NCI-H748 (cell line): ENCODE measurements around the gene DKK2.

Source experiments
- DNase-seq: peaks from one replicate; lab custom pipeline; 2025; ENCODE audit not compliant: unreplicated experiment; lab: John Stamatoyannopoulos, UW

DKK2 gene, protein sequence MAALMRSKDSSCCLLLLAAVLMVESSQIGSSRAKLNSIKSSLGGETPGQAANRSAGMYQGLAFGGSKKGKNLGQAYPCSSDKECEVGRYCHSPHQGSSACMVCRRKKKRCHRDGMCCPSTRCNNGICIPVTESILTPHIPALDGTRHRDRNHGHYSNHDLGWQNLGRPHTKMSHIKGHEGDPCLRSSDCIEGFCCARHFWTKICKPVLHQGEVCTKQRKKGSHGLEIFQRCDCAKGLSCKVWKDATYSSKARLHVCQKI

DNA sequence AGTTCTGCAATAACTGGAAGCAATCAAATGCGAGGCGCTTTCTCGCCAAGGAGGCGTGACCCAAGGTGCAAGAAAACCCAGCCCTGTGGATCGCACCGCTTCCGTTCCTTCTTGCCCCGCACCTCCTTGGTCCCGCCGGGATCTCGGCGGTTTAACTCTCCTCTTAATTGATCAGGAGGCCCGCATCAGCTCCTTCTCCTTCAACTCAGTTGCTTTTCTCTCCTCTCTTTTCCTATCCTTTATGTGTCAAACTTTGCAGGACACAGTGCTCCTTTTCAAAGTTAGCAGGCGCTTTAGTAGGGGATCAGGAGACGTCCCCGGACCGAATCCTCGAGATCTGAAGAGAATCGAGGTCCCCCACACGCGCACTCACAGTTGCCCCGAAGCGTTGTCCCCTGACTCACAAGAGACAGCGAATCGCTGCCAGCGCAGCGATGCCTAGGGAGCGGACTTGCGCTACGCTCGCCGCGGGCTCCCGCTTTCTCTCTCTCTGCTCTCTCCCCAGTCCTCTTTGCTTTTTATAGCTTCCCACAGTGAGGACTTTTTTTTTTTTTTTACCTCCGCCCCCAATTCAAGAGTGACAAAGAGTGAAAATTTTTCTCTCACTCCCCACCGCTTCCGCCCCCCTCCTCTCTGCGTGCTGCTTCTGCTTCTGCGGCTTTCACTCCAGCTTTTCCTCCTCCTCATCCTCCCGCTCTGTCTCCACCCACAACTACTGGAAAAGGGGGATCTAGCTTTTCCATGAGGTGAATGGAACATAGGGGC lies at the start of gene DKK2:
Gene DKK2, minus strand, starts transcription at position 495 of the 765 bp plus-strand sequence. CDS start 722 bp downstream, outside the sequence.
- peak; percentile 46 for DNase-seq

DNA sequence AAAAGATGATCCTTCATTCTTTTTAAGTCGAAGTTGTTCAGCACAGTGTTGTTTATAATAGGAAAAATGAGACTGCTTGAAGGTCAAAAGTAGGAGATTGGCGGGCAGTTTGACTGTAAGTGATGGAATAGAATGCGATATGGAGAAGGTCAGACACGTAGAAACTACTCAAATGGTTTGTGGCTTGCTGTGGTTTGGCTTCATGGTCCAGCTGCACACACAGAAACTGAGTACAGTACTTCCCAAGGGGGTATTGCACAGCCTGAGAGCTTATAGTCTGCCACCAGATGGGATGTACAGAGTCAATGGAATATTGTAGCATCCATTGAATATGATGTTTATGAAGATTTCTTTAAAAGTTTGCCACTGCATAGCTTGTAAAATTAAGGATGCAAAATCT lies 41.1 kb upstream of the DKK2 start:
- no peak for DNase-seq

DNA sequence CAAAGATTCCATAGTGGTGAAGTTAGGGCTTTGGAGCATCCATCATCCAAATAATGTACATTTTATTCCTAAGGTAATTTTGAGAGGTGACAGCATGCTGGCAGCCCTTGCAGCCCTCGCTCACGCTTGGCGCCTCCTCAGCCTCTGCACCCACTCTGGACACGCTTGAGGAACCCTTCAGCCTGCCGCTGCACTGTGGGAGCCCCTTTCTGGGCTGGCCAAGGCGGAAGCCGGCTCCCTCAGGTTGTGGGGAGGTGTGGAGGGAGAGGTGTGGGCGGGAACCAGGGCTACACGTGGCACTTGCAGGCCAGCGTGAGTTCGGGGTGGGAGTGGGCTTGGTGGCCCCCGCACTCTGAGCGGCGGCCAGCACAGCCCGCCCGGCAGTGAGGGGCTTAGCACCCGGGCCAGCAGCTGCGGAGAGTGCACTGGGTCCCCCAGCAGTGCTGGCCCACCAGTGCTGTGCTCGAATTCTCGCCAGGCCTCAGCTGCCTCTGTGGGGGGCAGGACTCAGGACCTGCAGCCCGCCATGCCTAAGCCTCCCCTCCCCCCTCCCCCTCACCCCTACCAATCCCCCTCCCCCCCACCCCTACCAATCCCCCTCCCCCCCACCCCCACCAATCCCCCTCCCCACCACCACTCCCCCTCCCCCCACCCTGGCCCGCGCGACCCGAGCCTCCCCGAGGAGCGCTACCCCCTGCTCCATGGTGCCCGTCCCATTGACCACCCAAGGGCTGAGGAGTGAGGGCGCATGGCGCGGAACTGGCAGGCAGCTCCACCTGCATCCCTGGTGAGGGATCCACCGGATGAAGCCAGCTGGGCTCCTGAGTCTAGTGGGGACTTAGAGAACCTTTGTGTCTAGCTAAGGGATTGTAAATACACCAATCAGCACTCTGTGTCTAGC lies 37.0 kb upstream of the DKK2 start:
- DNase-seq: no peak

DNA sequence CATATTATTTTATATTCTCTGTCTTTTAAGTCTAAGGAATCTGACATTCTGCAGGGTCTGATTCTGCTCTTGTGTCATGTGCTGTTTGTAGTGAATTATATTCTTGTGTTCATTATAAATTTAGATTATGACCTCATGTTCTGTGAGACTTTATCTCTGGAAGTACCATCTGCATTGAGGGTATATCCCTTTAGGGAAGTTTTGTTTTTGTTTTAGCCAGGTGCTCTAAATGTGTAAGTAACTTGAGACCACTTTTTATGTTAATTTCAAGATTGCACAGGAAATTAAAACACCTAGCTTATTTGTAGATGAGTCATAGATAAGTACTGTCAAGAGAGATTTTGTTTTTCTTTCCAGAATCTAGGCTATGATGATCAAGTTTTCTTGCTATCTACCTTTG lies 35.0 kb upstream of the DKK2 start:
- DNase-seq: no peak

DNA sequence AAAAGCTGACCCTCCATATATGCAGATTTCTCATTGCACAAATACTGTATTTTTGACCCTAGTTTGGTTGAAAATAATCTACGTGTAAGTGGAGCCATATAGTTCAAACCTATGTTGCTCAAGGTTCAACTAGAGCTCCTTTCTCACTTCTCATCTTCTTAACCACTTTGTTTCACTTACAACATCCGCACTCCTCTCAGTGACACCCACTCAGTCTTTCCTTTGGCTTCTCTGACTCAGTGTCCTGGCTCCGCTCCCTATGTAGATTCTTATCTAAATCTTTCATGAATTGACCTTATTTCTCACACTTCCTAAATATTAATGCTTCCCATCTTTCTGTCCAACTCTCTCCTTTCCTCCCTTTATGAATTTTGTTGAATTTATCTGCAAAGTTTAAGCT lies 32.9 kb upstream of the DKK2 start:
- no peak for DNase-seq

DNA sequence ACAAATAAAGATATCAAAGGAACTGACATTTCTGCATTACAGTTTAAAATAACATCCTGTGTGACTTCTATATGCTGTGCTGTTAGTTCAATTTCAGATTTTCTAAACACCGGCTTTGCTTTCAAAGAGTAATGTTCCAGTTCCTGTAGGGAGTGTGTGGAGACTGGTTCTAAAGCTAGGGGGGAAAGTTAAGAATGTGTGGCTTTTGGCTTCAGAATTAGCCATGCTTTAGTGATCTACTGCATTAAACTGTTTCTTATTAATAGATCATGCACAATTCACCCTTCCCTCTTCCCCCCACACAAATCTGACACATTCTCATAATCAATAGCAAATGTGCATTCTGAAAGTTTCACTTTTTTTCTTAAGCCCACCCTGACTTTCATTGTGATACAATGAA lies 32.0 kb upstream of the DKK2 start:
- DNase-seq: no peak

DNA sequence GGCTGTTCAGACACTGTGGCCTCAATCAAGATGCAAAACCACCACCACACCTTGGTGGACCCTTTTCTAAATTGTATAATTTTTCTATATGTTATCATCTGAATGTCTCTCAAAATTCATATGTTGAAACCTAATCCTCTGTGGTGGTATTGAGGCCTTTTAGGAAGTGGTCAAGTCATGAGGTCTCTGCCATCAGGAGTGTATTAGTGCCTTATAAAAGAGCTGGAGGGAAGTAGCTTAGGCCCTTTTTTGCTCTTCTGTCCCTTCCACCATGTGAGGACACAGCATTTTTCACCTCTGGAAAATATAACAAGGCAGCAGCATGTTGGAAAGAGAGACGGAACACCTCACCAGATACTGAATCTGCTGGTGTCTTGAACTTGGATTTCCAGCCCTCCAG lies 30.5 kb upstream of the DKK2 start:
- DNase-seq: no peak

DNA sequence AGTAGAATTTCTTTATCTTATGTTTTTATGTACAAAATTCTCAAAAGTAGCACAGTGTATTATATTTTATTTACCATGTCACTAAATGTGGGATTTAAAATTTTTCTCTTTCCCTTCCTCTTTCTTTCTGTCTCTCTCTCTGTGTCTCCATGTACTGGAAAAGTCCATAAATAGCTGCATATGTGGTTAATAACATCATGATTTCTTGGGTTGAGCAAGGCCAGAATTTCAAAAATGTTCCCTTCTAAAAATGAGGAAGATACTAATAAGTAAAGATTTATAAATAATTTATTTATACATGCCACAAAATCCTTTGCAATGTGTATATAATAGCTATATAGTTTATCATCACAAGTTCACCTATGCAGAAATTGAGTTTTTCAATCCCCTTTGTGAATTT lies 29.1 kb upstream of the DKK2 start:
- no peak for DNase-seq

DNA sequence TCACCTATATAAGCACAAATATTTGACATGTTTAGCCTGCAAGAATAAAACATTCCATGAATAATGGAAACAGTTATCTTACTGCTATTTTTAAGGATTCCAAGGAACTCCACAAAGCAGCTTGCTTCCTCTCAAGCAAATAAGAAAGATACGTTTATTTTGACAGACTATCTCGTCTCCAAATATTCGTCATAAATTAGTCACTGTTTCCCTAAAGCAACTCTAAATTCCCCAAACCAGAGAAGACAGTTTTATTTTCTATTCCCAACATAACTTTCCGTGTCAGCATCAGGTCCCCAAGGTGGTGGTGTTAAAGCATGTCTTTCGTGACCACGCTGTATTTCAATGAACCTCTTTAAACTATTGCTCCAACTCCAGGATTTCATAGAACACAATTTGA lies 24.3 kb upstream of the DKK2 start:
- DNase-seq: no peak

DNA sequence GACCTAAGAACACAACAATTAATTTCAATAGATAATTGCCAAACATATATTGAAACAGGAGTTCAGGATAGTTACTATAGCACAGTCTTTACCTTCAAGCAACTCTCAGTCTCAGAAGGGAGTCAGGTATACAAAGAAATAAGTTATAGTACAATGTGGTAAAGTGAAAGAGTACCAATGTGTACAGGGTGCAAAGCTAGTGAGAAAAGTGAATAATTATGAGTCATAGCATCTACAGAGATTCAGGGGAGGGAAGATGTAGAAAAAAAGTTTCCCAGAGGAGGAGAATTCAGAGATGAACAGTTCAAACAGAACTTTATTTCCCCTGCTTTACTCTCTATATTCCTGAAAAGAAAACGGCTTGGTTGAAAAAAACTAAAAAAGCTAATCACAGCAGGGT lies 22.7 kb upstream of the DKK2 start:
- no peak for DNase-seq

DNA sequence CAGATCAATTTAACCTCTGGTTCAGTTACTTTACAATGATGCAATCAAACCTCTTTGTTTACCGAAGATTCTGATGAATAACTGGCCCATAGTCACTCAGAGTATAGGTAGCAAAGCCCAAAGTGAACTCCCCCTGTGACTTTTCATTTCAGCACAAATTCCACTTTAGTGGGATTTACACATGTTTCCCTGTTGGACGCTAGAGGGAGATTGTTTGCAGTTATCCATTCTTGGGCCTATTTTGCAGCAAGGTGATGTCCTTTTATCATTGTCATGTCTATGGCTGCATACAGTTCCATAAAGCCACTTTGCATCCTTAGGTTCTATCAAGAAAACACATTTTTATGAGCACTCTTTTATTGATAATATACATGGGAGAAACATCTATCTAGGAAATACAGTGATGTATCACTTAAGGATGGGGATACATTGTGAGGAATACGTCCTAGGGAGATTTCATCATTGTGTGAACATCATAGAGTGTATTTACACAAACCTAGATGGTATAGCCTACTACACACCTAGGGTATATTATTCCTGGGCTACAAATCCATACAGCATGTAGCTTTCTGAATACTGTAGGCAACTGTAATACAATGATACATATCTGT lies 14.5 kb upstream of the DKK2 start:
- DNase-seq: peak; percentile 9

DNA sequence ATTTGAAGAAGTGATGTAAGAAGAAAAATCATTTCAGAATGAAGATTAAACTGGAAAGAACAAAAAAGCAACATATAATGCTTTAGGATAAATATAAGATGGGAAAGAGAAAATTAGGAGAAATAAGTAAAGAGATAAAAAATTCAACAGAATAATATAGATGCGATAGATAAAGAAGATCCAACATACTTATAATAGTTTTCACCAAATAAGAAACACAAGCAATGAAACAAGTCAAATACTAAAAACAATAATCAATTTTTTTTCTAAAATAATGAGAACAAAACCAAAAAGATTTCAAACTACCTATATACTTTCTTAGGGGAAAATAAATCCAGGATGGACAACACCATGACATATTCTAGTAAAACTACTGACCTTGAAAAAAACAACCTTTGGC lies 10.1 kb upstream of the DKK2 start:
- no peak for DNase-seq

DNA sequence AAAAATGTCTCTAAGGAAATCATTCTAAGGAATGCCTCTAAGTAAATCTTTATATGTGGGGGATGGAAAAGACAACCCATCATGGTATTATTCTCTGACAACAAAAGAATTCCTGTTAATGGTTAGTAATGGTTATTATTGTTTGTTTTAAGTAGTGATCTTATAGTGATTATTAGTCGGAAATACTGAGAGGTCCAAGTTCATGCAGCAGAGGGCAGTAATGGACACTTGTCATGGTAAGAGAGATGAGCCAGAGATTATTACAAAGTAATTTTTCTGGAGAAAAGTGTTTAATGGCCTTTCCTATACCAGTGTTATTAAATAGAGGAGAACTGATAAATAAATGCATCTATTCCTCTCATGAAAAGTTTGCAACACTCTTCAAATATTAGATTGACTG lies 8.1 kb upstream of the DKK2 start:
- DNase-seq: no peak

DNA sequence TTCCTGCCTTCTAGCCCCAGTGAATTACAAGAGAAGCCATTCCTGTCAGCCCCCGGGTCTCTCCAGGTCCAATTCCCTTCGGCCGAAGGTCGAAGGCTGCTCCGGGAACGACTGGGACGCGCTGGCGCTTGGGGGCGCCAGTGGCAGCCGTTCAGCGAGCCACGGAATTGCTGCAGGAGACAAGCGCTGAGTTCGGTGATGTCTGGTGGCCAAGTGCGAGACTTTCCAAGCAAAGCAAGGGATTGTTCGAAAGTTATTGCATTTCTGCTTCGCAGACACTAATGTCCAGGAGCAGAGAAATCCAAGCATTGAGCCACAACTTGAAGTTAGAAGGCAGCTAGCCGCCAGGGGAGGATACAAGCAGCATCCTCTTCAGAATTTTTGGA lies 1.1 kb upstream of the DKK2 start:
- peak; percentile 25 for DNase-seq

DNA sequence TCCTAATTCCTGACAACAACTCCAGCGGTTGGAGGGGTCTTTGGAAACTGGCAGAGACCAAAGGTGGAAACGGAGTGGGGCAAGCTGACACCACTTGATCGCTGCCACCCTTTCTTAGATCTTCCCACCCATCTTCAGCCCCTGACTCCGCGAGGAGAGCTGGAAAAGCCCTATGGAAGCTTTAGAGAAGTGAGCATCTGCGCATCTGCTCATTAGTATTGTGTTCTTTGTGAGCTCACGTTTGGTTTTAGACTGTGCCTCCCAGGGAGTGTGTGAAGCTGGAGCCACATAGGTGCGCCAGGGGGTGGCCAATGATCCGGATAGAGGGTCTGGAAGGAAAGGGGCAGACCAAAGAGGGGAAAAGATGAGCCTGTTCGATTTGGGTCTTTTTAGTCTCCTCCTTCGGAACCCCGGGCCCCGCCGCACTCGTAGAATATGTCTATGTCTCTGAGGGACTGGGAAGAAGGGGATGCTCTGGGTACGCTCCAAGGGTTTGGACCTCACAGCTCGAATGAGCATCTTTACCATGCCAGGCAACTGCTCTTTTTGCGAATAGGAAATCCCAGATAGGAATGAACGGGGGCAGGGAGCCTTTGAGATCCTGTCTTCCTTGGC lies 578 bp upstream of the DKK2 start:
- no peak for DNase-seq

DNA sequence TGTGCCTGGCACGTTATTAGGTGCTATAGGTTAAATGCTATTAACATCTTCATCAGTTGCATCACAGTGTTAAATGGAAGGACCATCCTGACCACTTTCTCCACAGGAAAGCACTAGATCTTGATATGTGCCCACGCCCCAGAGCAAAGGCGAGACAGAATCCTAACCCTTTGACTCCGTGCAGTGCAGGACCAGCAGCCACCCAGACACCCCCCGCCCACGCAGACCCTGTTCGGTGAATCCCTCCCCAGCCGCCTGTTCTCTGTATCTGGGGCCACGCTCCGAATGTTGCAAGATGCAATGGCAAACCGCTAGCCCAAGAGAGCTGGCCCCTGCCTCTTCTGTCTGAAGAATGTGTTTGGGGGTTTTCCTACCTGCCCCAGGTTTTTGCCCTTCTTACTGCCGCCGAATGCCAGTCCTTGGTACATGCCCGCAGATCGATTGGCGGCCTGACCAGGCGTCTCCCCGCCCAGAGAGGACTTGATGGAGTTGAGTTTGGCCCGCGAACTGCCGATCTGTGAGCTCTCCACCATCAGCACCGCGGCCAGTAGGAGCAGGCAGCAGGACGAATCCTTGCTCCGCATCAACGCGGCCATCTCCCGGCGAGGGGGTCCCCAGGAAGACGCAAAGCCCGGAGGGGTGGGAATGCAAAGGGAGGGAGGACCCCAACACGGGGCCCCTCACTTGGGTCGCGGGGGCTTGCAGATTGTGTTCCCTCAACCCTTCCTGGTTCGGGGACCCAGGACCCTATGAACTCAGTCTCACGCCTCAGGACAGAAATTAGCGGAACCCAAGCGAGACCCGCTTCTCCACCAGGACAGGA lies 906 bp downstream of the DKK2 start:
- peak; percentile 26 for DNase-seq

DNA sequence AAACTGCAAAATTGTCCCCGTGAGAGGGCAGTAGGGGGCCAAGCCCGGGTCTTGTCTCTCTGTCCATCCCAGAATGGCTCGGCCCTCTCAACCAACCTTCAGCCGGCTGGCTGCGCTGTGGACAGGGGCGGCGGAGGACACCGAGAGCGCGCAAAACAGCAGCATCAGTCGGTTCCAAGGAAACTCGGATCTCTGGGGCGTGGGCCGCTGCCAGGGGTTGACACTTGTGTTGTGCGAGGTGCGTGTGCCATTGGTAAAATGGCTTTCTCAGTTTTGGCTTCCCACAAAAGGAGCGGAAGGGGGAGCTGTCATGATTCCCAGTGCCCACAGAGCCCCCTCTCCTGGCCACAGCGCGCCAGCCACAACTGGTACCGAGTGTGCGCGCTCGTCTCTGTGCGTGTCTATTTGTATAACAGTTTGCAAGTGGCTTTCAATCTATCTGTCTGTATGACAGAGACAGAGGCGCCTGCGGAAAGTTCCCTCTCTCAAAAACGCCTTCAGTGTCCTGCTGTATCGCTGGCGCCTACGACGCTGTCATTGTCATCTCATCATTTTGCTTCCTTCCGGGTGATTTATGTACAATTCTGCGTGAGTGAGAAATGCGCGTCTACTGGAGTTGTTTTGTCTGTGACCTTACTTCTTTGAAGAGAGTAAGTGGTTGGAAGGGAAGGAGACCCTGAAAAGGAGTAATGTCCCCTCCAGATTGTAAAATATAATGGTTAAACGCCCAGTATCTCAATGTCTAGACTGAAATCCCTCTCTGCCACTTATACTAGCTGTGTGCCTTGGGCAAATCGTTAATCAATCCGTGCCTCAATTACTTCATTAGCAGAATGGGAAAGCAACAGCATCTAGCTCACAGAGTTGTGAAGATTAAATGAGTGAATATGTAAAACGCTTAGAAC lies 1.8 kb downstream of the DKK2 start:
- peak; percentile 72 for DNase-seq

DNA sequence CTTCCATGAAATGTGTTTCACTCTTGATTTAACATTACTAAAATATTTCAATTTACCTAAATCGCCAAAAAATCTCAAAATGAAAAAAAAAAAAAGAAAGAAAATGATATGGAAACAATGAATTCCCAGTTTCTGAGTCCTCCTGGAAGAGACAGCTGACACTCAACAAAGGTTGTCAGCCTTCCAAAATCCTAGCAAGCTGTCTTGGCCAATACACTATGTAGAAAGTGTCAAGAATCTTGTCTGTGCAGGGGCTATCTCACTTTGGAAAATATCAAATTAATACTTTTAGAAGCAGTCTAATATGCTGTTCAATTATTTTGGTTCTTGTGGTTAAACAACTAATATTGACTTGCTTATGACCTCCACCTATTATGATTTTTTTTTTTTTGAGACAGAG lies 8.7 kb downstream of the DKK2 start:
- no peak for DNase-seq

DNA sequence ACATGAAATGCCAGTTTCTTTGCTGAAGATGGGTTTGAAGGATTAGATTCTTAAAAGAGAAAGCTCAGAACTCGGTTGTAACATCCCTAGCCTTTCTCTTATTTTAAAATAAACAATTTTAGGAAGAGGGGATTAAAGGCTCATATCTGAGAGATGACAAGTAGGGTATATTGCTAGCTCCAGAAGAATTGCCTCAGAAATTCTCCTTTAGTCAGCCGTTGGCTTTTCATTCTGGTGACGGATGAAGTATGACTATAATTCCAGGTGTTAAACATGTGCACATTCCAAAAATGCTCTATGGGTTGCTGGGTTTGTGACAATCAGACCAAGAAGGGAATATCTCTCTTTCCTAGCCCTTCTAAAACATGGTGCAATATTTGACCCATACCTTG lies 17.8 kb downstream of the DKK2 start:
- no peak for DNase-seq
